Spleen (tissue), 7 donors: ENCODE results near the gene OR4D9.
"Not testable (repeated sequence)": the region's sequence is repeated elsewhere in the genome, so short reads cannot be mapped to it uniquely, and the experiment has no call there.

Experiments
- CTCF ChIP-seq, 11 experiments: fragments of 200-600 bp in 7 of 11; fragments of 450-650 bp in 4 of 11; sonication (generic) in 4 of 11; IDR thresholded peaks in 8 of 11; conservative IDR thresholded peaks in 3 of 11; 1 replicate in 7 of 11; 2 replicates in 4 of 11; pipeline versions ENCODE4 v1.4.0 to v1.8.0; 2016 to 2021; ENCODE audit warnings: antibody characterized with exemption in 11 of 11, inconsistent platforms in 4 of 11, mild to moderate bottlenecking in 1 of 11
- POLR2A ChIP-seq, 3 donors: fragments of 450-650 bp; IDR thresholded peaks; one replicate each; pipeline ENCODE4 v1.5.1; 2017; ENCODE audit warnings: antibody characterized with exemption in 3 of 3, mild to moderate bottlenecking in 1 of 3
- donor health status: DM: no; HTN: no; CAD: no; lungs with moderate emphysema.
- donor health status: DM: no; HTN: no; CAD: no.
- donor health status: DM: no; HTN: no; CAD: no.

DNA sequence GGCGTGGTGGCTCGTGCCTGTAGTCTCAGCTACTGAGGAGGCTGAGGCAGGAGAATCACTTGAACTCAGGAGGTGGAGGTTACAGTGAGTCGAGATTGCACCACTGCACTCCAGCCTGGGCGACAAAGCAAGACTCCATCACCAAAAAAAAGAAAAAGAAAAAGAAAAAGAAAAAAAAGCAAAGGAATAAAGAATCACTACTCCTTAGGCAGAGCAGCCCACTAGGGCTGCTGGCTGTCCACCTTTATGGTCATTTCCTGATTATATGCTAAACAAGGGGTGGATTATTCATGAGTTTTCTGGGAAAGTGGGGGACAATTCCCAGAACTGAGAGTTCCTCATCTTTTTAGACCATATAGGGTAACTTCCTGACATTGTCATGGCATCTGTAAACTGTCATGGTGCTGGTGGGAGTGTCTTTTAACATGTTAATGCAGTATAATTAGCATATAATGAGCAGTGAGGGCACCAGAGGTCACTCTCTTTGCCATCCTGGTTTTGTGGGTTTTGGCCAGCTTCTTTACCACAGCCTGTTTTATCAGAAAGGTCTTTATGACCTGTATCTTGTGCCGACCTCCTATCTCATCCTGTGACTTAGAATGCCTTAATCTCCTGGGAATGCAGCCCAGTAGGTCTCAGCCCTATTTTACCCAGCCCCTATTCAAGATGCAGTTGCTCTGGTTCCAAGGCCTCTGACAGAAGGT is 36.4 kb downstream of the OR4D9 start:
- TF ChIP-seq CTCF (IDR thresholded peaks at IDR 0.05 in 8 of 11, conservative IDR thresholded peaks at IDR 0.05 in 3 of 11); POLR2A (IDR thresholded peaks at IDR 0.05): not testable (repeated sequence)
